CD4-positive, alpha-beta T cell treated with Interferon gamma for 1 hour (primary cell): ENCODE results near the gene C22orf42.
"Not testable (repeated sequence)": the region's sequence is repeated elsewhere in the genome, so short reads cannot be mapped to it uniquely, and the experiment has no call there.

Experiments
- DNase-seq: peaks from one replicate; pipeline ENCODE4 v3.0.0-alpha.2; 2020

C22orf42 gene

GRCh38 chr22:32183625-32184024, 24.5 kb upstream of the C22orf42 start:
- DNase-seq: no peak

DNA sequence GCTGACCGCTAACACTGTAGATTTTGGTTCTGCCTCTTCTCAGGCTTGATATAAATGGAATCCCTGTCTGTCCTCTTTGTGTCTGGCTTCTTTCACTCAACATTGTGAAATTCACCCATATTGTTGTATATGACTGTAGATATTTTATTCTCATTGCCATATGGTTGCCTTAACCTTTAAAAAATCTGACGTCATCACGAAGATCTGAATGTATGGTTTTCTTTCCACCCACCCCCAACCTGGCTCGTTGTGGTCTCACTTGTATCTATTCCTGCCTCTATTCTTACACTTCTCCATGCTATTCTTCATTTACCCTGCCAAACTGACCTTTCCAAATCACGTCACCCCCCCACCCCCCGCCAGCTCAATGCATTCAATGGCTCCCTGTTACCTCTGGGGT, 21.9 kb upstream of the C22orf42 start:
- DNase-seq: no peak

DNA sequence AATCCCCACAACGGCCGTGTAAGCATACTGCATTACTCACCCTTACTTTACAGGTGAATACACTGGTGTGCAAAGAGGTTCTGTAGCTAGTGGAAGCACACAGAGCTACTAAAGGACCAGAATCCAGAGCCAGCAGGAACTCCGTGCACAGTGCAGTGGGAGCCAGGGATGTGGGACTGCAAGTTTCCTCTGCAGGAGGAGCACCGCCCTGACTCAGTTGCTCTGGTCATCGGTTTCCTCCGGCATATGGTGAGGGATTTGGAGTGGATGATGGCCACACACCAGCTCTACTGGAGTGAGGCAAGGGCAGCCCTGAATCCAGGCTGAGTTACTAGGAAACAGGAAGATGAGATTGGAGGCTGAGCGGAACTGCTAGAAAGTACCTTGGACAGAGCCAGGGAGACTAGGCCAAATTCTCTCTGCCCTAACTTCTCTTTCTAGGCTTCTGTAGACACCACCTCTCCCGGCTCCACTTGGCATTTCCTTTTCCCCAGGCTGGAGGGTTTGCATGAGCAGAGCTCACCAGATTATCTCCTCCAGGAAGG, 18.2 kb upstream of the C22orf42 start:
- no peak for DNase-seq

GRCh38 chr22:32175683-32176644, 16.9 kb upstream of the C22orf42 start:
- DNase-seq: no peak

DNA sequence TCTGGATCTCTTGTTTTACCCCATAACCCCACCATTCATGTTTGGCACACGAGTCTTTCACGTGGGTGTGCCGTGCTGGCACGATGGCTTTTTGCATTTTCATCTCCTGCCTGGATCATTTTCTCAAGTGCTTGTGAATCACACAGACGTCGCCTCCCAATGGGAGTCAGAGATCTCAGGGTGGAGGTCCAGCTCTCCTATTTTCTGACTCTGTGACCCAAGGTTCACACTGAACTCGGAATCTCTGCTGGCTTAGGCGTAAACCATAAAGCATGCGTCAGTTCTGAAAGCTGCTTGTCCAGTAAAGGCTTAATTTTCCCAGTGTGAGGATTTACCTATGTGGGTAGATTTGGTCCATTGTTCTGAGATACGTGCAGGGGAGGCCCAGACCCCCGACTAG, 16.0 kb upstream of the C22orf42 start:
- no peak for DNase-seq

DNA sequence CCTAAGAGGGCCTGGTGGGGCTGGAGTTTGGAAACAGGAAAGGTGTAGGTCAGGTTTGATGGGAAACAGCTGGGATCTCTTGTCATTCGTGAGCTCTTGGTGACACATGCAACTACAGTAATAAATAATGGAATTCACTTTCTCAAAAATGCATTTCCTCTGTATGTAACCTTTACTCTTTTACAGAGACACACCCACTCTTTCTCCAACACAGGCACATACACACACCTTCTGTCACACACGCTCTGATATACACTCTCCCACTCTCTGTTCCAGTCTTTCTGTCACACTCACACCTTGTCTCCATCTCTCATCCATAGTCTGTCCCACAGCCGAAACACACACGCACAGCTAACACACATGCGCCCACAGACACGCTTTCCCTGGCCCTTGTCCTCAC, 6.6 kb upstream of the C22orf42 start:
- no peak for DNase-seq

DNA sequence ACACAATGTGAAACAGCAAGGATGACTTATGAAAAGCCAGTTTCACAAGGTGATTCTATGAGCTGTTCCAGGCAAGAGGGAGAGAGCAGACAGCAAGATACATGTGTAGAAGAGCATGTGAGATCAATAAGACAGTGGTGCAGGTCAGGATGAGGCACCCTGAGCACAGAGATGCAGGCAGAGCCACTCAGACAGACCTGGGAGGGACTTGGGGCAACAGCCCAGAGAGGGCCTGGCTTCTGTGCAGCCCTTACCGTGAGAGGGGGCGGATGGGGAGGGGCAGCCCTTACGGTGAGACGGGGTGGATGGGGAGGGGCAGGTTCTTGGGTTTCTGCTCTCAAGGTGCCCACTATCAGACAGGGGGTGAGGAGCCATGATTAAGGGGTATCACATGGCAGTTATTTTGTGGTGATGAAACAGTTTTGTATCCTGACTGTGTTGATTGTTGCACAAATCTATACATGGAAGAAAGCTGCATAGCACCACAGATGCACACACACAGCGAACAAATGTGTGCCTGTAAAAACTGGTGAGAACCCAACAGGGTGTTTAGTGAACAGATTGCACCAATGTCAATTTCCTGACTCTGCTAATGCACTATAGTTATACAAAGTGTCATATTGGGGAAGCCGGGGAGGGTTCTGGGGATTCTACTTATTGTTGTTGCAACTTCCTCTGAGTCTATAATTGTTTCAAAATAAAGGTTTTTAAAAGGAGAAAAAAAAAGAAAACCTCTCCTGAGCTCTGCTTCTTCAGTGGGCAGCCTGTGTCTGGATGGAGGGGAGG, 5.2 kb upstream of the C22orf42 start:
- DNase-seq: no peak

- DNase-seq: not testable (repeated sequence)
These were observed 1.3 kb upstream of the C22orf42 start for GRCh38 chr22:32160411-32160810.

DNA sequence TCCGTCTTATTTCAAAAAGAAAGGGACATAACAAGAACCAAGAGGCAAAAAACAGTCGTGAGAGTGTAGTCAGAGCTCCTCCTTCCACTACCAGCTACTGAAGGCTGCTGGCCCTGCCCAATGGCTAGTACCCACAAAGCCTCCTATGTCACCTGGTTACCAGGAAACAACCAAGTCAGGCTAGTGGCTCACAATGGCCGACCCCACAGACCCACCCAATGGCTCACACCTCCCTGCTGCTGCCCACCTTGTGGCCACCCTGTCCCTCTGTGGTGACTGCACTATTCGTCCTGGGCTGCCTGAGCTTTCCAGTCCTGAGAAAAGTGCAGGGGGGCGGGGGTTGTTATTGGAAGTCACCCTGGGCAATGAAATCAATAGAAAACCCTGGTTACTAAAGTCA, 1.5 kb downstream of the C22orf42 start:
- DNase-seq: not testable (repeated sequence)

DNA sequence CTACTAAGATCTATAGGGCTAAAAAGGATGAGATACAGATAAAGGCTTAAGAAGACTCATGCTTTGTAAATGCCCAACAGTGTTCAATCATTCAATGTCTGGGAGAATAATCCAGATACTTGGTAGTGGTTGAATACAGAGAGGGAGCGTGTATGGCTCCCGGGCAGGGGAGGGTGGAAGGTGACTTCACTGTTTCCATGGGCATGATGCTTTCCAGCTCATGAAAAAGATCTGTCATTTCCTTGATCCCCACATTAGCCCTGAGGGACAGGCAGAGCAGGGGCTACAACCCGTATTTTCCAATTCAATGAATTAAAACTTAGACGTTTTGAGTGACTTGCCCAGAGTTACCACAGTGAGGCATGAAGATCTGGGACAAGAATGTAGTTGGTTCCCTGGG, 4.4 kb downstream of the C22orf42 start:
- not testable (repeated sequence) for DNase-seq

DNA sequence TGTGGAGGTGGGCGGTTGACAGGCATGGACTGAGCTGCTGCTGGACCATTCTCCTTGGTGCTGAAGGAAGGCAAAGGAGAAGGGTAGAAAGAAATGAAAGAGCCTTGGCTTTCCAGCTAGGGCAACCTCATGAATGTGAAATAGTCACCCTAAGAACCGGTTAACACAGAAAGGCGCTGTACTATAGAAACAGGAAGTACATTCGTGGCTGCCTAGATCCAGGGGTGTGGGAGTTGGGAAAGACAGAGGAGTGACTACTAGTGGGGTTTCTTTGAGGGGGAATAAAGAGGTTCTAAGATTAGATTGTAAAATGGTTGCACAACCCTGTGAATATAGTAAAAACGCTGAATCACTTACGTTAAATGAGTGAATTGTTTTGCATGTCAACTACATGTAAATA, 7.5 kb downstream of the C22orf42 start:
- not testable (repeated sequence) for DNase-seq

DNA sequence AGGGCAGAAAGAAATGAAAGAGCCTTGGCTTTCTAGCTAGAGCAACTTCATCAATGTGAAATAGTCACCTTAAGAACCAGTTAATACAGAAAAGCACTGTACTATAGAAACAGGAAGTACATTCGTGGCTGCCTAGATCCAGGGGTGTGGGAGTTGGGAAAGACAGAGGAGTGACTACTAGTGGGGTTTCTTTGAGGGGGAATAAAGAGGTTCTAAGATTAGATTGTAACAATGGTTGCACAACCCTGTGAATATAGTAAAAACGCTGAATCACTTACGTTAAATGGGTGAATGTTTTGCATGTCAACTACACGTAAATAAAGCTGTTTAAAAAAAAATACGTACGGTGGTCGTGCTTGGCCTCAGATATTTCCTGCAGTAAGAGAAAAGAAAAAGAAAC, 8.5 kb downstream of the C22orf42 start:
- not testable (repeated sequence) for DNase-seq

- DNase-seq: not testable (repeated sequence)
These were observed 10.7 kb downstream of the C22orf42 start for GRCh38 chr22:32148372-32148771.

DNA sequence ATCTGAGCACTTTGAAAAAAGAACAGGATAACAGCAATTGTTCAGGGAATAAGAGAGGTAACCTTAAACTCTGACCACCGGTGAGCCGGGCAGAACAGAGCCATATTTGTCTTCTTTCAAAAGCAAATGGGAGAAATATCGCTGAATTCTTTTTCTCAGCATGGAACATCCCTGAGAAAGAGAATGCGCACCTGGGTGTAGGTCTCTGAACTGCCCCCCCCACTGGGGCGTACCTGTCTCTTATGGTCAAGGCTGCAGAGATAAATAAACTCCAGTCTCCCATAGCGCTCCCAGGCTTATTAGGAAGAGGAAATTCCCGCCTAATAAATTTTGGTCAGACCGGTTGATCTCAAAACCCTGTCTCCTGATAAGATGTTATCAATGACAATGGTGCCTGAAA, 12.0 kb downstream of the C22orf42 start:
- DNase-seq: not testable (repeated sequence)

DNA sequence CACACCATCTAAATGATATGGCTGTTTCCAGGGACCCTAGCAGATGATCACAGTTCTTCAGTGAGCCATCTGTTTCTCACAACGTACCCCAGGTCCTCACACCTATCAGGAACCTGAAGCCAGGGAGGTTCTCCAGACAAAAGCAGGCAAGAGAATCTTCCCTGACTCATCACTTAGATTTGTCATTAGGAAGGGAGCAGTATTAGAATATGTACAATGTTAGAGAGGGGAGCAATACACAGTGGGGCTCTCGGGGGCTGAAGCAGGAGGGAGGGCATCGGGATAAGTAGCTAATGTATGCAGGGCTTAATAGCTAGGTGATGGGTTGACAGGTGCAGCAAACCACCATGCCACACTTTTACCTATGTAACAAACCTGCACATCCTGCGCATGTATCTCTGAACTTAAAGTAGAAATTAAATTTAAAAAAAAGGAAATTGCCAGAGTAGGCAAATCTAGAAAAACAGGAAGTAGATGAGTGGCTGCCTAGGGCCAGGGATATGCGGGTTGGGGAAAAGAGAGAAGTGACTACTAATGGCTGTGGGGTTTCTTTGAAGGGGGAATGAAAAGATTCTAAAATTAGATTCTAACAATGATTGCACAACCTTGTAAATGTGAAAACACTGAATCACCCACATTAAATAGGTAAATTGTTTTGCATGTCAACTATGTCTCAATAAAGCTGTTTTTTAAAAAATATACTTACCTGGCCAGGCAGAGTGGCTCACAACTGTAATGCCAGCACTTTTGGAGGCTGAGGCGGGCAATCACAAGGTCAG, 14.4 kb downstream of the C22orf42 start:
- DNase-seq: peak; percentile 60

DNA sequence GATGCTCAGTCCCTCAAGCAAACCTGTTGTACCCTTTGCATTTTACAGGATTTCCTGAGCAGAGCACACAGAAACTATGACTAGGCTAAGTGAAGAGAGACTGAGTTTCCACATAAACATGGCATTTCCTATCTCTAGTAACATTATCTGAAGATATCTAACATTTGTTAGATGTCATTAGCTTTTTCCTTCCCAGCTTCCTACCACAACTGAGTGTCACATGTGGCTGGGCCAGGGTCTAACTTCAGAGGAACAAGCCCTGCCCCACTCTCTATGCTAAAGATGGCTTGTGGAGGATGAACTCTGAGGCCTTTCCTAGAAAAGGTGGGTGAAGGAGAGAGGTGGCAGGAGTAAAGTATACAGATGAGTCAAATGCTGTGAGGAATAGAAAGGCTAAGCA, 16.5 kb downstream of the C22orf42 start:
- DNase-seq: no peak

GRCh38 chr22:32140688-32141087, 18.4 kb downstream of the C22orf42 start:
- not testable (repeated sequence) for DNase-seq

DNA sequence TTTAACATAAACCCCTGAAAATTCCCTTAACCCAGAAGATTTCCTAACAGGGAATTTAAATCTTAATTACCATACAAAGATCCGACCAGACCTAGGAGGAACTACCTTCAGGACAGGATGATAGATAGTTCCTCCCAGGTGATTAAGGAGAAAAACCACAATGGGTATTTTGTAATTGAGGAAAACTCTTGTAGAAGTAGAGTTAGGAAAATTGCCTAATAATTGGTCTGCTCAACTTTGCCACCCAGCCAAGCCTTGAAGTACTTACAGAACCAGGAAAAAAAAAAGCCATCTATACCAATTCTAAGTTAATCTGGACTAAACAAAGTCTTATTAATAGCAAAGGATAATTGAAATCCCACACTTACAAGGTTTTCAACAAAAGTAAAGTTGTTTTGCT, 20.5 kb downstream of the C22orf42 start:
- DNase-seq: not testable (repeated sequence)

DNA sequence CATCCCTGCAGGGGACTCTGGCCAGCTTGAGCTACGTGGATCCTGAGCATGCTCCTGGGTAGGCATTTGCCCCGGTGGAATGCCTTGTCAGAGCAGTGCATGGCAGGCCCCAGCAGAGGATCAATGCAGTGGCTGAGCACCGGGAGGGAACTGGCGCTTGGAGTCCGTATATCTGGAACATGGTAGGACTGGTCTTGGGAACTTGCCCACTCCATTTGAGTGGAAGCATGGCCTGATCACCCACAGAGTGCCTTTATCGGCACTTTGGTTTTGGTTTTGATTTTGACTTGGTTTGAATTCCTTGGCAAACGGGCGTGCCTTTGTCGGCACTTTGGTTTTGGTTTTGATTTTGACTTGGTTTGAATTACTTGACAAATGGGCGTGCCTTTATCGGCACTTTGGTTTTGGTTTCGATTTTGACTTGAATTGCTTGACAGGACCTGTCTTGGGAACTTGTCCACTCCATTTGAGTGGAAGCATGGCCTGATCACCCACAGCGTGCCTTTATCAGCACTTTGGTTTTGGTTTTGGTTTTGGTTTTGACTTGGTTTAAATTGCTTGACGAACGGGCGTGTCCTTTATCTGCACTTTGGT, 21.3 kb downstream of the C22orf42 start:
- peak; percentile 63 for DNase-seq

DNA sequence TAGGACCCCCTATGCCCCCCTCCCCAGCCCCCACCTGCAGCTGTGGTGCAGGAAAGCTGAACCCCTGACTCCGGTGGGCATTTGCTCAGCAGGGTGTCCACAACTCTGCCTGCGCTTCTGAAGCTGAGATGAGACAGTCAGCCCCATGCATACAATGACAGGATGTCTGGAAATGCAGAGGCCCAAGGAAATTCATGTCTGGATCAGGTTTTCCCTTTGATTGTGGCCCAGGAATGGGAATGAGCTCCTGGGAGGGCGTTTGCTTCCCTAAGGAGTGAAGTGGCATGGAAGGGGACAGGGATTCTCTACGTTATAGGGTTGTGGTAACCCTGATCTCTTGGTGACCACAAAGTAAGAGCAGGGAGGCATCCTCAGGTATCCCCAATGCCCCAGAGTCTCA, 22.2 kb downstream of the C22orf42 start:
- not testable (repeated sequence) for DNase-seq

GRCh38 chr22:32135958-32136357, 23.1 kb downstream of the C22orf42 start:
- not testable (repeated sequence) for DNase-seq

DNA sequence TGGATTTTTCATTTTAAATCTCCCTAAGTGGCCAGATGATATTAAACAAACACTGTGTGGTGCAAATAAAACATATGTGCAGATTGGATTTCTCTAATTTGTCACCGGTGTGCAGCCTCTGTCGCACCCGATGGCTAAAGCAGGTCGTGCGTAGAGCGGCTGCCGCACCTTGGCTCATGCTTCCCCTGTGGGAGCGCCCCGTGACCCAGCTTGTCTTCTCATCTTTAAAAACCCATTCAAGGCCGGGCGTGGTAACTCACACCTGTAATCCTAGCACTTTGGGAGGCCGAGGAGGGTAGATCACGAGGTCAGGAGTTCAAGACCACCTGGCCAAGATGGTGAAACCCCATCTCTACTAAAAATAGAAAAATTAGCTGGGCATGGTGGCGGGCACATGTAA, 24.3 kb downstream of the C22orf42 start:
- DNase-seq: not testable (repeated sequence)
